Peyer's patch (tissue), 4 donors: ENCODE data around the gene TMIE.

Source experiments
- POLR2A ChIP-seq, 2 donors: fragments of 450-650 bp; IDR thresholded peaks; one replicate each; pipeline ENCODE4 v1.5.1; 2017; ENCODE audit warnings: antibody characterized with exemption in 2 of 2, mild to moderate bottlenecking in 2 of 2, moderate library complexity in 2 of 2
- TF ChIP-seq, protein P1 (sequence below), 6 experiments: fragments of 450-650 bp in 4 of 6; fragments of 200-600 bp in 2 of 6; sonication (generic) in 1 of 6; IDR thresholded peaks; one replicate each; pipeline ENCODE4 v1.5.1; 2017 to 2019; ENCODE audit warnings: antibody characterized with exemption in 6 of 6, mild to moderate bottlenecking in 3 of 6, moderate library complexity in 1 of 6

DNA sequence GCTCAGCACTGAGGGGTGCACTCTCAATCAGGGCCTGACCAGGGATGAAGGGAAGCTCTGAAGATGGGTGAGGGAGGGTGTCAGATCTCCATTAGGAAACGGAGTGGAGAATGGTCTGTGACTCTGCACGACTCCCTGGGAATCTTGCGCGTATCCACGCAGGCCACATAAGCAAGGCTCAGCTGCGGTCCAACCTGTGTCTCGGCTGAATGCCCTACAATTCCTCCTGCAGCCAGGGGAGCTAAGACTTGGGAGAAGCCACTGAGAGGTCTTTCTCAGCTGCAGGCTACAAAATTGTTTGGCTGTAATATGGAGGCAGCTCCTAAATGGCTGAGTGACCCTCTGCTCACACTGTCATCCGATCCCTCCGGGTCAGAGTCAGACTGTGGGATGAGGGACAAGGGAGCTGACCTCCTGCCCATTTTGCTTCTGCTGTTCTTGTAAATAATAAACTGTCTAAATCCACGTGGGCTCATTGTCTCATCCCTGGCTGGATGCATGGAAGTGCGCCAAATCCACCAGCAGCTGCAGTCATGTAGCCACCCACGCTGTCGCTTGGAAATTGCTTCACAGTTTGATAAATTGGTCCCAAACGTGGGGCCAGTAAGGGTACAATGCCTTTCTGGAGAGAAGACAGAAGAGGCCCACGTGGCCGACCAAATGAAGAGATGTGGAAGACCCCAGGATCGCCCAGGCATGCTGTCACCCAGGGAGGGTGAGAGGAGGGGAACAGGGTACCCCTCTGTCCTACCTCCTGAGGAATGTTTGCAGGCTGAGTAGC is 38.2 kb upstream of the TMIE start:
- TF ChIP-seq, protein P1, sequence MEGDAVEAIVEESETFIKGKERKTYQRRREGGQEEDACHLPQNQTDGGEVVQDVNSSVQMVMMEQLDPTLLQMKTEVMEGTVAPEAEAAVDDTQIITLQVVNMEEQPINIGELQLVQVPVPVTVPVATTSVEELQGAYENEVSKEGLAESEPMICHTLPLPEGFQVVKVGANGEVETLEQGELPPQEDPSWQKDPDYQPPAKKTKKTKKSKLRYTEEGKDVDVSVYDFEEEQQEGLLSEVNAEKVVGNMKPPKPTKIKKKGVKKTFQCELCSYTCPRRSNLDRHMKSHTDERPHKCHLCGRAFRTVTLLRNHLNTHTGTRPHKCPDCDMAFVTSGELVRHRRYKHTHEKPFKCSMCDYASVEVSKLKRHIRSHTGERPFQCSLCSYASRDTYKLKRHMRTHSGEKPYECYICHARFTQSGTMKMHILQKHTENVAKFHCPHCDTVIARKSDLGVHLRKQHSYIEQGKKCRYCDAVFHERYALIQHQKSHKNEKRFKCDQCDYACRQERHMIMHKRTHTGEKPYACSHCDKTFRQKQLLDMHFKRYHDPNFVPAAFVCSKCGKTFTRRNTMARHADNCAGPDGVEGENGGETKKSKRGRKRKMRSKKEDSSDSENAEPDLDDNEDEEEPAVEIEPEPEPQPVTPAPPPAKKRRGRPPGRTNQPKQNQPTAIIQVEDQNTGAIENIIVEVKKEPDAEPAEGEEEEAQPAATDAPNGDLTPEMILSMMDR (IDR thresholded peaks at IDR 0.05), result no peak
- no peak for TF ChIP-seq POLR2A (IDR thresholded peaks at IDR 0.05)
